Osteocyte (in vitro differentiated cells): ENCODE data around the gene CPA1. TPM values are rescaled to one million over a fixed set of nuclear protein-coding genes. Genes with fewer than 3 reads are reported as not detected.

Experiments
- DNase-seq: peaks from one replicate; pipeline ENCODE4 v3.0.0; 2021; ENCODE audit warnings: mixed read lengths; ENCODE audit not compliant: unreplicated experiment; ENCODE audit errors: extremely low spot score
- H3K27ac Mint-ChIP-seq: one replicate; pipeline ENCODE4 v1.8.0; 2021; ENCODE audit warnings: mild to moderate bottlenecking, mixed read lengths; ENCODE audit not compliant: unreplicated experiment
- H3K27me3 Mint-ChIP-seq: one replicate; pipeline ENCODE4 v1.8.0; 2021; ENCODE audit warnings: mixed read lengths; ENCODE audit not compliant: unreplicated experiment
- H3K36me3 Mint-ChIP-seq: one replicate; pipeline ENCODE4 v1.8.0; 2021; ENCODE audit warnings: mixed read lengths; ENCODE audit not compliant: unreplicated experiment
- H3K4me1 Mint-ChIP-seq: one replicate; pipeline ENCODE4 v1.8.0; 2021; ENCODE audit warnings: mixed read lengths; ENCODE audit not compliant: unreplicated experiment
- H3K4me3 Mint-ChIP-seq: one replicate; pipeline ENCODE4 v1.8.0; 2021; ENCODE audit warnings: mild to moderate bottlenecking, moderate library complexity, mixed read lengths; ENCODE audit not compliant: unreplicated experiment
- H3K9me3 Mint-ChIP-seq: one replicate; pipeline ENCODE4 v1.8.0; 2021; ENCODE audit warnings: mixed read lengths; ENCODE audit not compliant: unreplicated experiment
- CTCF ChIP-seq: fragments of 200-600 bp; sonication (generic); IDR thresholded peaks from 2 replicates; pipeline ENCODE4 v1.5.0; 2021; ENCODE audit warnings: antibody characterized with exemption, mild to moderate bottlenecking, moderate library complexity
- total RNA-seq: library from RNA; stranded (reverse); gene quantifications from 2 replicates; pipeline ENCODE4 v1.2.1, GENCODE V29; 2021

CPA1 gene
- total RNA-seq, 1 donor from 2014 or later: not detected

- Mint-ChIP-seq H3K27ac (no peak overlapping the region), H3K4me3 (no peak overlapping the region), H3K4me1 (peaks cover 17% of the 10 kb centered on the region), H3K27me3 (no peaks in the 10 kb centered on the region), H3K9me3 (peaks cover 6% of the 10 kb centered on the region), H3K36me3 (no peaks in the 10 kb centered on the region)
- TF ChIP-seq CTCF: no peak
- no peak for DNase-seq
Observed at GRCh38 chr7:130337410-130337971, 42.8 kb upstream of the CPA1 start.

- H3K36me3 Mint-ChIP-seq: no peaks in the 10 kb centered on the region
- TF ChIP-seq CTCF: no peak
- H3K4me3 Mint-ChIP-seq: no peak overlapping the region
- DNase-seq: no peak
- no peak overlapping the region for H3K27ac Mint-ChIP-seq
- H3K27me3 Mint-ChIP-seq: no peaks in the 10 kb centered on the region
- peaks cover 17% of the 10 kb centered on the region for H3K4me1 Mint-ChIP-seq
- H3K9me3 Mint-ChIP-seq: peaks cover 6% of the 10 kb centered on the region
Observed at GRCh38 chr7:130338233-130338632, 42.1 kb upstream of the CPA1 start.

- Mint-ChIP-seq H3K27me3 (no peaks in the 10 kb centered on the region), H3K4me3 (no peak overlapping the region), H3K9me3 (peaks cover 3% of the 10 kb centered on the region), H3K4me1 (peaks cover 19% of the 10 kb centered on the region), H3K36me3 (no peaks in the 10 kb centered on the region), H3K27ac (no peak overlapping the region)
- DNase-seq: no peak
- TF ChIP-seq CTCF: no peak
Observed at GRCh38 chr7:130341882-130342281, 38.4 kb upstream of the CPA1 start.

- no peak for DNase-seq
- Mint-ChIP-seq H3K4me3 (no peak overlapping the region), H3K36me3 (no peaks in the 10 kb centered on the region), H3K9me3 (peaks cover 3% of the 10 kb centered on the region), H3K4me1 (peaks cover 18% of the 10 kb centered on the region), H3K27ac (no peak overlapping the region), H3K27me3 (no peaks in the 10 kb centered on the region)
- no peak for TF ChIP-seq CTCF
Observed at GRCh38 chr7:130342701-130343380, 37.5 kb upstream of the CPA1 start.

- Mint-ChIP-seq H3K27ac (peak within 1 kb of the TSS; percentile 42), H3K27me3 (no peaks in the 10 kb centered on the region), H3K9me3 (peaks cover 3% of the 10 kb centered on the region), H3K36me3 (no peaks in the 10 kb centered on the region), H3K4me3 (no peak within 1 kb of the TSS), H3K4me1 (peaks cover 18% of the 10 kb centered on the region)
- no peak for TF ChIP-seq CTCF
- no peak for DNase-seq
Observed at GRCh38 chr7:130344271-130344866, 35.9 kb upstream of the CPA1 start, which contains the start of gene CPA5. TSS of gene CPA5 (plus strand) at chr7:130344816. CDS start at chr7:130346486, 1,670 bp downstream.
